GM21447 (cell line): ENCODE measurements around the gene RPAIN.

Experiments
- ATAC-seq: cut with Tn5 transposase; IDR thresholded peaks from one replicate; pipeline ENCODE4 v1.9.1; 2021; ENCODE audit not compliant: unreplicated experiment

The RPAIN gene, protein sequence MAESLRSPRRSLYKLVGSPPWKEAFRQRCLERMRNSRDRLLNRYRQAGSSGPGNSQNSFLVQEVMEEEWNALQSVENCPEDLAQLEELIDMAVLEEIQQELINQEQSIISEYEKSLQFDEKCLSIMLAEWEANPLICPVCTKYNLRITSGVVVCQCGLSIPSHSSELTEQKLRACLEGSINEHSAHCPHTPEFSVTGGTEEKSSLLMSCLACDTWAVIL

DNA sequence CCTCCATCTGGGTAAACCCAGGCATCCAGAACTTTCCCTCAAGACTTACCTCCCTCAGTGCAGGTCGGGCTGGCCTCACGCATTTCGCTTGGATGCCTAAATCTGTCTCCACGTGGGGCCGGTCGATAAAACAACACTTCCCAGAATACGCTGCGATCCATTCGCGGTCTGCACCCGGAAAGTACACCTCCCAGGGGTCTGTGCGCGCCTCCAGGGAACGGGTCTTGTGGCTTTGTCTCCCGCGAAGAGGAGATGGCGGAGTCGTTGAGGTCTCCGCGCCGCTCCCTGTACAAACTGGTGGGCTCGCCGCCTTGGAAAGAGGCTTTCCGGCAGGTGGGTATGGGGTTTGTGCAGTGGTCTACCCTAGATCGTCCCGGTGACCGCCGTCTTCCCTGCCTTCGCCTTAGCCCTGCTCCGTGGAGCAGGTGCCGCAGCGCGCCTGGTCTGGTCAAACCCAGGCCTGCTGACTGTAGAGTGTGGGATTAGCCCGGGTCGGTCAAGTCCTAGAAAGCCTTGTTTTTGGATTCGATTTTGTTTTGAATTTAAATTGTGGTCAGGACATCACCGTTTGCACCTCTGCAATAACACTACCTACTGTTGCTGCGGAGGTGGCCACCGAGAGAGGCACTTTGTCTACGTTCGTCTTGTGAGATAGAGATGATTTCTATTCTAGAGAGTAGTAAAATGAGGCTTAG is at the start of gene RPAIN:
RPAIN (plus strand) TSS at position 224 of the 695 bp plus-strand sequence; CDS start at position 253, 29 bp downstream.
- ATAC-seq: peak; percentile 57

DNA sequence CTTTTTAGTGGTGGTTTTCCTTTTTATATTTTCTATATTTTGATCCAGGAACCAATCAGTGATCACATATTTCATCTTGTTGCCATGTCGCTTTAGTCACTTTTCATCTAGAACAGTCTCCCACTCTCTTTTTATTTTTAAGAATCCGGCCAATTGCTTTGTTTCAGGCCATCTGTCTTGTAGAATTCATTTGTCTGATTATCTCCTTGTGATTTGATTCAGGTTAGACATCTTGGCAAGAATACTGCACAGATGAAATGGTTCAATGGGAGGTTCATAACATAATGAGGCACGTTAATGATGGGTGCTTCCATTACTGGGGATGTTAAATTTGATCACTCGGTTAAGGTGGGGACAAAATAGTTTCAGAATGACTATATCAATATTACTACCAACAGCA is 49.6 kb upstream of the RPAIN start:
- ATAC-seq: no peak

DNA sequence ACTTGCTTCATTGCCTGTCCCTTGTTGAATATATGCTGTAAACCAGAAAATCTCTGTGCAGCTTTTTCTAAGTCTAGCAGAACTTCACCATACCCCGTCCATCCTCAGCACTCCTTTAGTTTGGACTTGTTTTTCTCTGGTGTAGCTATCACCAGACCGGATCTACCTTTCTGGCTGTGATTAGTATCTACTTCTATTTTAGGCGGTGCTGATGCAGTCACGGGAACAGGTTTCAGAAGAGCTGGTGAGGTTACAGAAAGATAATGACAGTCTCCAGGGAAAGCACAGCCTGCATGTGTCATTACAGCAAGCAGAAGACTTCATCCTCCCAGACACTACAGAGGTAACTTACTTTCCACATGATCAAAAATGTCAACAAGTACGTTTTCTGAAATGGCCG is 46.9 kb upstream of the RPAIN start:
- peak; percentile 48 for ATAC-seq

DNA sequence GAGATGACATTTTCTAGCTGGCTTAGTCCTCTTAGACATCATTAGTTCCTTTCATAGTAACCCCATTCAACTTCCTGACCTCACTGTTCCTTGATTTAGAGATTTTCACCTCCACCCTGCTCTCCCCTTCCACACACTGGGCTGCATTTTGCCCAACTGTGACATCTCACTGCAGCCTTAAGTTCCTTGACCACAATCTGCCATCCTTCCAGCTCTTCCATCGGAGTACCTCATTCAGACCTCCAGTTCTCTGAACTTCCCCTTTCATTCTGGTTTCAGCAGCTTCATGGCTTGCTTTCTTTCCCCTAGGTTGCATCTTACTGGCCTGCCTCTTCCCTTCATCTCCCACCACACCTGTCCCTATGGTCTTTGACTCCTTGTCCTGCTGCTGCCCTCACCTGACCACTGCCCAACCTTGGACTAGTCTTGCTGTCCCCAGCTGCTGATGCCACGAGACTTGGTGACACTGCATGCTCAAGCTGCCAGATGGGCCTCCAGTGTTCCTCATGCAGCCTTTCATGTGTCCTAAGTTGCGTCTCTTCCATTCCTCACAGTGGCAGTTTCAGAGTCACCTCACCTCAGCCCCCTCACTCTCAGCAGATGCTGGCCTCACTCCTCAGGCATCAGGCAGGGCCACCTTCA is 41.3 kb upstream of the RPAIN start:
- no peak for ATAC-seq

DNA sequence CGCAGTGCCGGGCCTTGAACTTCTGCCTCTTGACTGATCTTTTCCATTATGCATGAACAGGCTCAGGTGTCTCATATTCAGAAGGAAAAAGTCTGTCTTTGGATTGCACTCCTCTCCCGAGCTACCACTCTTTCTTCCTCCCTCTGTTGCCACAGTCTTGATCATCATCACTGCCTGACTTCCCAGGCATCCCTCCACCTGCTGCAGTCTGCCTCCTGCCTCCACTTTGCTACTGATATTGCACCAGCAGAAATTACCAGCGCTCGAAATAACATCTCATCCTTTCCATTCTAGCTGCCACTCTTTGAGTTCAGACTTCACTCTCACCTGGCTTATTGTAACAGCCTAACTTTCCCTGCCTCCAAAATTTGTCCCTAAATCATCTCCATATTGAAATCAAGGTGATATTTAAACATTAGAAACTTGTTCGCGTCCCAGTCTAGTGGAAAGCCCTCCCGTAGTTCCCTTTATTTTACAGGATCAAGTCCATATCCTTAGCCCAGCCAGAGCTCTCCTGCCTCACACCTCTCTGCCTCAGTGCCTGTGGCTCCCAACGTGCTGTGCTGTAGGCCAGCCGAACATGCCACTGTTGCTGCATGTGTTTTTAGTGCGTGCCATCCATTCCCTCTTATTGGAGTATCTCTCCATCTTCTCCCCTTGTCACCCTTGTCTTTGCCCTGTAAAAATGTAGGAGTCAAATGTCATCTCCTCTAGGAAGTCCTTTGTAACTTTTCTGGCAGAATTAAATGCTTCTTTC is 40.5 kb upstream of the RPAIN start:
- no peak for ATAC-seq

DNA sequence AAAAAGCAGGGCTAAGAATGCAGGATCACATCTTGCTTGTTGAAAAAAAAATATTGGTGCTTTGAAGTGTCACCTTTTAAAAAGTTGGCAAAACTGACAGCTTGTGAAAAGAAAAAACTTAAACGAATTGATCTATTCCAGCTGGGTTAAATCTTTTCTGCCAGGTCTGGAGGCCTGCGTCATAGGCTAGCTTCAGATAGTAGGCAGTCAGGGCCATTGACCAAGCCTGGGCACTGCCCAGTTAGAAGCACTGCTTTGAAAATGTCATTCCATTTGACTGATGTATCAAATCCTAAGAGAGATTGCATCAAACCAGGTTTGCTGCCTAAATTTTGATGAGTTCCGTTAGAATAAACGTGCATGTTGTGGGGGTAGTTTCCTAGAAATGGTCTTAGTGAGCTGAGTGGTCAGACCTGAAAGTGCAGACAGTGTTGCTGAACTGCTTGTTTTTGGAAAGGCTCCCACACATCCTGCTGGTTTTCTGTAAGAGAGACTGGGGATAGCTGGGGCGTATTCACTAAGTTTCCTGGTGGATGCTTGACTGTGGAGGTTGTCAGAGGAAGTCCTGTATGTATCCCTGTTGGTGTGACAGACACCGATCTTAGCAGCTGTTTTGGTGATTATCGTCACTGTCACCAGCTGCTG is 39.4 kb upstream of the RPAIN start:
- ATAC-seq: no peak

DNA sequence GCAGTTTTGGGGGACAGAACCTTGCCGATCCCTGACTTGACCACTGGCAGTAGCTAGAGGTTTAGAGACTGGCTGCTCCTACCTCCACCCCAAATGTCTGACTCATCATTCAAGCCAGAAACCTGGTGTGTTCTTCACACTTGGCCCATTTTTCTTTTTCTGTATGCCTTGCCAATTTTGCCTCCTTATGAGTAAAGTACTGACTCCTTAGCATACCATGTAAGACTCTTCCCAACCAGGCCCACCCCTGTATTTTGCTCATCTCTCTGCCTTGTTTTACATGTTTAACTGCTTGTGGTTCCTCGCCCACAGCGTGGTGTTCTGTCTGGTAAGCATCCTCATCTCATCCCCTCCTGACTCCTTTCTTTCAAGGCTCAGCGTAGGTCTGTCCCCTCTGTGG is 38.4 kb upstream of the RPAIN start:
- no peak for ATAC-seq

DNA sequence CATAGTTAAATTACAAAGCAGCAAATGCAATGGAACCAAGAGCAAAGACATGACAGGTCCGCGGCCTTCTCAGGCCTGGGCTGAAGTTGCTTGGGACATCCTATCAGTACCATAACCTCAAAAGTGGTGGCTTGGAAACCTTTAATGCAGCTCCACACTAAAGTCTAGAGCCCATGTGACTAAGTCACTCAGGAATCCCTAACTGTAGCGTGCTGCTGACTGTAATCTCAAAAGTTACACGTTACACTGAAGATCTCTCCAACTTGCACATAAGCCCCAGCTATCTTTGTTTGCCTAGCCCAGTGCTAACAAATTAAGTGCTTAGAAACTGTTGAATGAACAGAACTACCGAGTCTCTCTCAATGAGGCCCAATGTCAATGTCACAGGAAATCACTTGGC is 28.3 kb upstream of the RPAIN start:
- no peak for ATAC-seq

DNA sequence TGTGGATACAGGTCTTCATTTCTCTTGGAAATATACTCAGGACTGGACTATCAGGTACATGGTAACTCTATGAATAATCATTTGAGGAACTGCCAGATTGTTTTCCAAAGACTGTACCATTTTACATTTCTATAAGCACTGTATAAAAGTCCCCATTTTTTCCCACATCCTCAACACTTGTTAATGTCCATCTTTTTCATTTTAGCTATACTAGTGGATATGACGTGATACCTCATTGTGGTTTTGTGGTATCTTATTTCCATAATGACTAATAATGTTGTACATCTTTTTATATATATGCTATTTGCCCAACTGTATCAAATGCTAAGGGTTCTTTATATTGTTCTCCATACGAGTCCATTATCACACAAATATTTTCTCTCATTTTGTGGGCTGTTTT is 23.4 kb upstream of the RPAIN start:
- ATAC-seq: no peak

DNA sequence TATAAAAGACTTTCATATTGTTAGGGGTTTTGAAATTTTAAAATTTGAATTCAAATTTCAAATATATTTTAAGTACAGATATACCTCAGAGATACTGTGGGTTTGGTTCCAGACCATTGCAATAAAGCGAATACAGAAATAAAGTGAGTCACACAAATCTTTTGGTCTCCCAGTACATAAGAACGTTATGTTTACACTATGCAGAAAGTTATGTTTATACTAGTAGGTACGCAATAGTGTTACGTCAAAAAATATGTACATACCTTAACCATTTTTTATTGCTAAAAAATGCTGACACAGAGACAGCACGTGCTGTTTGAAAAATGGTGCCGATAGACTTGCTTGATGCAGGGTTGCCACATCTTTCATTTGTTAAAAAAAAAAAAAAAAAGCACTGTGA is 20.2 kb upstream of the RPAIN start:
- ATAC-seq: no peak

DNA sequence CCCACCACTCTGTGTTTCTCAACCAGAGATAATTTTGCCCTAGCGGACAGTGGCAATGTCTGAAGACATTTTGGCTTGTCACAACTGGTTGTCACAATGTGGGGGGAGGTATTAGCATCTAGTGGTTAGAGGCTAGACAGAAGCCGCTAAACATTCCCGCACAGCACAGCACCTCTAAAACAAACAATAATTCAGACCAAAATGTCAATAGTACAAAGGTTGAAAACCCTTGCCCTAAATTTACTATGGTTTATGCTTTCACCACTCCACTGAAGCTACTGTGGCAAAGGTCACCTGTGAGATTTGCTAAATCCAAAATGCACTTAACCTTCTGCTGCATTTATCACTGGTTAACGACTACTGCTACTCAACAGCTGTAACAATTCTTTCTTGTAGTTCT is 14.6 kb upstream of the RPAIN start:
- no peak for ATAC-seq

DNA sequence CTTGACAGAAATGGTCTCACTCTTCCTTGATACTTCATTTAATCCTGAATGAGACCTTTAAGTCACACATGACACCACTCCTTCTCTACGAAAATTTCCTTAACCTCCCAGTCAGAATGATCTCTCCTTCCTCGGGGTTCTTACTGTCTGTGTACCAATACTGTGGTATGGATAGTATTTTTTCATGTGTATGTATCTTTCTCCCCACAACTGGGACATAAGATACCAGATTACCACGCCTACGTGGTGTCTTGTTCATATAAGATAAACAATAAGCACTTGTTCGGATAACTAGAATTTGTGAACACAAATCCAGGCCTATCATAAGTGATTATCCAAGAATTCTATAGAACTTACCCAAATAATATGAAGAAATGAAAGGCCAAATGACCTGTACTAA is 11.8 kb upstream of the RPAIN start:
- ATAC-seq: no peak

DNA sequence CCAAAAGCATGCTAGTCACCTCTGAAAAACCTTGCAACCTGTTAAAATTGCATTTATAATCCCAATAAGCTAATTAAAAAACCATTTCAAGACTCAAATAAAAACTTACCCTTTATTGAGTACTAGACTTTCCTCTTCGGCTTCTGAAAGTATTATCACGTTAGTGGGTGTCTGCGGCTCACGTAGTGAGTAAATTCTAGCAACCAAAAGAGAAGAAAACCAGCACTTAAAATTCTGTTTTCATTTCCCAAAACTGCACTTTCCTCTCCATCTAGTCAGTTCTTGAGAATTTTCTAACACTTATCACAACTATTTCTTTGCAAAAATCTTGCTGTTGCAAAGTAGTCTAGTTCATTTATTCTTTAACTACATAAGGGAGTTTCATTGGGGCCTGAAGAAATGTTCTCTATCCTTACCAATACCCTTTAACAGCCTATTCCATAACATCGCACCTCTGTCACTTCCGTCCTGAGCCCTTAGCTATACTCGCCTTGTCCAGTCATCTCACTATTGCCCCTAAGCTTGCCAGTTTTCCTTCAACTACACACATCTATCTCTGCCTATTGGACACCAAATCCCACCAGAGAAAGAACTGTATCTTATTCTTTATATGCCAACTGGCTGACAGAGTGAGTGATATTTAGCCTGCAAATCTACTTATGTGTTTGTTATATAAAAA is 9.2 kb upstream of the RPAIN start:
- no peak for ATAC-seq

DNA sequence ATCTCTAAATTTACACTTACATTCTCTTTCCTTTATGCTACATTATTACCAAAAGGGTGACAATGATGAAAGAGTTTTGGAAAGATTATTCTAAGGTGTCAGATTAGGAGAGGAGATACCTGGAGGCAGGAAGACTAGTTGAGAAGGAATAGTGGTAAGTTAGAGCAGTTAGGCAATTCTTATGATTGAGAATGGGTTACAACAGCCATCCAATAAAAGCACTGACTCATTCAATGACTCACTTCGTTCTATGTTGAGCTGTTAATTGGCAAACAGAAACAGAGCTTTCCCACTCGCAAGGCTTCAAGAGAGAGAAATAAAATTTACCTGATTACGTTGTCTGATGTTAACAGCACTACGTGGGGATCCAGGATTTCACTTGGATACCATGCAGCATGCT is 6.3 kb upstream of the RPAIN start:
- ATAC-seq: no peak

DNA sequence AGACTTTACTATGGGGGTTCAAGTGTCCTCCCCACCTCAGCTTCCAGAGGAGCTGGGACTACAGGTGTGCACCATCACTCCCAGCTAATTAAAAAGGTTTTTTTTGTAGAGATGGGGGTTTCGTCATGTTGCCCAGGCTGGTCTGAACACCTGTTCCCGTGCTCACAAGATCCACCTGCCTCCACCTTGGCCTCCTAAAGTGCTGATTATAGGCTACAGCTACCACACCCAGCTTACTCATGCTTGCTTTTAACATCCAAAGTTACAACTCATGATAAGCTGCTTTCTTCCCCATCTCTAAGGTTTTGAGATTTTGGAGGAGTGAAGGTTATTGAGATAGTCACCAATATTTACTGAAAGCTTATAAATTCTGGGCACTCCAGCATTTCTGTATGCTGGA is 3.1 kb upstream of the RPAIN start:
- ATAC-seq: no peak

DNA sequence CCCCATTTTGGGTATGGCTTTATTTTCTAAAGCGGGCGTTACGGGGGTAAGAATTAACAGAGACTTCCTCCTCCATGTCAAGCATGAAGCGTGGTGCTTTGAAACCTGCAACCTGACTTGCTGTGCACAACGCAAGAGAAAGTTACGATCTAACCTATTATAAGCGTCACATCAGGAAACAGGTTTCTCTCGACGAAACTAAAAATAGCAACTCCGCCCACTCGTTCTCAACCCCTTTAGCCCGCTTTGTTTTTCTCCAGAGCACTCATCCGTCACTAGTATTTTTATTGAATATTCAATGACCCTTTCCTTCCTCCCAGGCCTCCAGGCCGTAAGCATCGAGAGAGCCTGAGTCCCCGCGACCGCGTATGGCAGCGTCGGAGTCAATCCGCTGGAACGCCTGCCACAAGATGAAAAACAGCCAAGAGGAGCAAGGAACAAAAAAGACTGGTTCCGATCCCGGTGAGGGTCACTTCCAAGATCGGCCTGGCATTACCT is 1.1 kb upstream of the RPAIN start:
- peak; percentile 47 for ATAC-seq

DNA sequence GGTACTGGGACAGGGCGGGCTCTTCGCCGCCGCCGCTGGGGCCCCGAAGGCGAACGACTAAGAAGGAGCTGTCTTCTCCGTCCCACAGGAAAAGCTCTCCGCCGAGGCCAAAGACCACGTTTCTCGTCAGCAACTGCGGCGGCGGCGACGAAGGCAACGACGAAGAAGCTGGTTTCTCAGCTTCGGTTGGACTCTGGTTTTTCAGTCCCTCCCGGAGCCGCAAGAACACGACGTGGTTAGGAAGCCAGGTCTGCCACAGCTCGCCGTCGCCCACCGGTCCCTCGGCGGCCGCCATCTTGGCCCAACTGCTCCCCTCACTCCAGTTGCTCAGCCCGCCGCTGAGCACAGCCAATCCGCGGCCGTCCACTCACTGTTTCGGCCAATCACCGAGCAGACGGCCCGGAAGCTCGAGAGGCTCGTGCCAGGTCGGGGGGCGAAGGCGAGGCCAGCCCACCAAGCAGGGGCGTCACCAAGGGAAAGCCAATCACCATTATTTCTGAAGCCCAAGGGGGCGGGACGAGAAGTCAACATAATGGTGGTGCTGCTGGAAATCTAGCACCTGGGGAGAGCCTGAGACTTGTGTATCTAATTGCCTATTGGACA is 525 bp upstream of the RPAIN start, which contains the start of gene NUP88:
NUP88 (minus strand) TSS at position 307 of the 603 bp plus-strand sequence; CDS start at position 295, 12 bp downstream.
- peak; percentile 73 for ATAC-seq

DNA sequence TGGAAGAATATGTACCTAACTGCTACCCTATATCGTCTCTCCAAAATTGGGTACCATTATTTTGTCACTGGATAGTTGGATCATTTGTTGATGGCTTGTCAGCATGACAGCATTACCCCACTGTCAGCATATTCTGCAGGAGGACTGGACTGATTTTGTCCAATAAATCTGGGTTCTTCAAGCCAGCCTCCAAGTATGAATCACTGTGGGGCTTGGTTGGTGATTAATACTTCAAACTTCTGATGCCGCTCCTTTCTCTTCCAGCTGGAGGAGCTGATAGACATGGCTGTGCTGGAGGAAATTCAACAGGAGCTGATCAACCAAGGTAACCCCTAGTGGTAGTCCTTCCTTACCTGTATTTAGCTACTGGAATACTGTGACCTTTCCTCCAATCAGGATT is 2.5 kb downstream of the RPAIN start:
- no peak for ATAC-seq

DNA sequence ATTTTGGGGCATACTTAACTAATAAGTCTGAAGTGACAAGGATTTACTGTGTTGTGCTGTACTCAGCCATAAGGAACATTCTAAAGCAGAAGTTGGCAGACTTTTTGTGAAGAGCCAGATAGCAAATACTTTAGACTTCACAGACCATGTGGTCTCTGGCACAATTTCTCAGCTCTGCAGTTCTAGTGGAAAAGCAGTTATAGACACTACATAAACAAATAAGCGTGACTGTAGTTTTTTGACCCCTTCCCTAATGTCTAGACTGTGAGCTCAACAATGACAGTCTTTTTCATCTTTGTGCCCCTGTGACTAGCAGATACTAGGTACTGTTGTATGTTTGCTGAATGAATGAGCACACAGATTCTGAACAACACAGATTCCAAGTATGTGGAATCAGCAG is 4.9 kb downstream of the RPAIN start:
- no peak for ATAC-seq

DNA sequence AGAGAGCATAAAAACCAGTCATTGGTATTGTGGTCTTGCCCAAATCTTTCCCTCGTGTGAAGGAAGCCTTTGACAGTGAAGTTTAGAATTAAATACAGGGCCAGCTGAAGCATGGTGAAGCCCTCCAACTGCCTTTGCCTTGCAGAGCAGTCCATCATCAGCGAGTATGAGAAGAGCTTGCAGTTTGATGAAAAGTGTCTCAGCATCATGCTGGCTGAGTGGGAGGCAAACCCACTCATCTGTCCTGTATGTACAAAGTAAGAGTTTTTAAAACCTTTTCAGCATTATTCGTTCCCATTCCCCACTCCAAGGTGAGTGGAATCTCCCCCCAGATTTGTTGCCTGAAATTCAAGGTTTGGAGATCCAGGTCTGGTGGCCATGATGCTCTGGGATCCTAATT is 5.8 kb downstream of the RPAIN start:
- ATAC-seq: no peak
